ENCODE measurements around the gene TRIM29. TPM values are rescaled to one million over a fixed set of nuclear protein-coding genes. Genes with fewer than 3 reads are reported as not detected.

The TRIM29 gene
- total and polyA plus RNA-seq, 2 of the 13 experiments (the other 11 are each of a cell fraction or from before 2014, with no cell fraction given) = 0.86 TPM

- TF ChIP-seq SRF (IDR thresholded peaks at IDR 0.05; ENCODE audit: low read depth, low read length) = no peak
- TF ChIP-seq AGO1 (IDR thresholded peaks at IDR 0.05; ENCODE audit: low read depth, low read length, poor library complexity, severe bottlenecking) = no peak
- TF ChIP-seq ZNF350 (CRISPR knock-in tag; IDR thresholded peaks at IDR 0.05; ENCODE audit: borderline replicate concordance, low read depth) = no peak
- no peak for TF ChIP-seq RNF2 (conservative IDR thresholded peaks at IDR 0.05; ENCODE audit: low read depth)
- no peak for TF ChIP-seq ZSCAN9 (CRISPR knock-in tag; IDR thresholded peaks at IDR 0.05; ENCODE audit: borderline replicate concordance)
- TF ChIP-seq ZNF101 (CRISPR knock-in tag; IDR thresholded peaks at IDR 0.05; ENCODE audit: borderline replicate concordance, low read depth) = no peak
- 0 out of 2 replicates have a peak, but pooled peaks have one; percentile 52 for TF ChIP-seq GTF3A (CRISPR knock-in tag; conservative IDR thresholded peaks at IDR 0.05)
- TF ChIP-seq GTF2F1 (IDR thresholded peaks at IDR 0.05; ENCODE audit: low read length) = no peak
- TF ChIP-seq YEATS2 (CRISPR knock-in tag; IDR thresholded peaks at IDR 0.05; ENCODE audit: borderline replicate concordance) = no peak; the same call in 1 of the 2 replicates
- TF ChIP-seq ZNF205 (CRISPR knock-in tag; IDR thresholded peaks at IDR 0.05) = no peak
- TF ChIP-seq KDM4B (CRISPR knock-in tag; IDR thresholded peaks at IDR 0.05) = no peak
- TF ChIP-seq NAIF1 (CRISPR knock-in tag; IDR thresholded peaks at IDR 0.05; ENCODE audit: borderline replicate concordance) = no peak
- no peak for TF ChIP-seq PHF20 (CRISPR knock-in tag; IDR thresholded peaks at IDR 0.05)
- TF ChIP-seq, protein P1, sequence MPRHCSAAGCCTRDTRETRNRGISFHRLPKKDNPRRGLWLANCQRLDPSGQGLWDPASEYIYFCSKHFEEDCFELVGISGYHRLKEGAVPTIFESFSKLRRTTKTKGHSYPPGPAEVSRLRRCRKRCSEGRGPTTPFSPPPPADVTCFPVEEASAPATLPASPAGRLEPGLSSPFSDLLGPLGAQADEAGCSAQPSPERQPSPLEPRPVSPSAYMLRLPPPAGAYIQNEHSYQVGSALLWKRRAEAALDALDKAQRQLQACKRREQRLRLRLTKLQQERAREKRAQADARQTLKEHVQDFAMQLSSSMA (CRISPR knock-in tag; IDR thresholded peaks at IDR 0.05) = no peak
- peak; percentile 86 for TF ChIP-seq ZFX (CRISPR knock-in tag; IDR thresholded peaks at IDR 0.05; ENCODE audit: low read depth)
- TF ChIP-seq SOX6 (IDR thresholded peaks at IDR 0.05) = no peak
- peak; percentile 40; the same call in 1 of the 2 replicates for TF ChIP-seq SOX6 (CRISPR knock-in tag; IDR thresholded peaks at IDR 0.05)
- TF ChIP-seq ETV5 (CRISPR knock-in tag; IDR thresholded peaks at IDR 0.05; ENCODE audit: borderline replicate concordance) = peak; percentile 25; the same call in 1 of the 2 replicates
- TF ChIP-seq HNF4G (IDR thresholded peaks at IDR 0.05; ENCODE audit: borderline replicate concordance, low read depth, low read length) = peak; percentile 56; the same call in 1 of the 2 replicates
- no peak for TF ChIP-seq HNF4G (CRISPR knock-in tag; IDR thresholded peaks at IDR 0.05; ENCODE audit: borderline replicate concordance, low read depth)
- peak; percentile 58; the same call in 1 of the 2 replicates for TF ChIP-seq ZBTB7A (CRISPR knock-in tag; IDR thresholded peaks at IDR 0.05)
- 0 out of 2 replicates have a peak, but pooled peaks have one; percentile 33 for TF ChIP-seq TSC22D2 (CRISPR knock-in tag; IDR thresholded peaks at IDR 0.05; ENCODE audit: borderline replicate concordance)
- TF ChIP-seq FOXA3 (CRISPR knock-in tag; IDR thresholded peaks at IDR 0.05) = peak; percentile 24; the same call in 1 of the 2 replicates
- no peak; the same call in 1 of the 2 replicates for TF ChIP-seq NCOR1 (IDR thresholded peaks at IDR 0.05; ENCODE audit: borderline replicate concordance, low read length)
- peak; percentile 71; the same call in 1 of the 2 replicates for TF ChIP-seq SMAD9 (CRISPR knock-in tag; IDR thresholded peaks at IDR 0.05)
- TF ChIP-seq ZNF850 (CRISPR knock-in tag; conservative IDR thresholded peaks at IDR 0.05) = no peak
- no peak for TF ChIP-seq ZNF780A (CRISPR knock-in tag; IDR thresholded peaks at IDR 0.05)
- peak; percentile 86 for TF ChIP-seq NR2F6 (IDR thresholded peaks at IDR 0.05)
- peak; percentile 94 for TF ChIP-seq NR2F6 (CRISPR knock-in tag; IDR thresholded peaks at IDR 0.05)
- peak; percentile 78 for TF ChIP-seq PCBP2 (optimal IDR thresholded peaks at IDR 0.05; ENCODE audit: low read depth, low read length, poor library complexity, severe bottlenecking)
- 0 out of 2 replicates have a peak, but pooled peaks have one; percentile 20 for TF ChIP-seq SPEN (CRISPR knock-in tag; IDR thresholded peaks at IDR 0.05; ENCODE audit: low read depth)
- 0 out of 2 replicates have a peak, but pooled peaks have one; percentile 42 for TF ChIP-seq KAT7 (CRISPR knock-in tag; IDR thresholded peaks at IDR 0.05; ENCODE audit: borderline replicate concordance)
- no peak for TF ChIP-seq ZNF33B (CRISPR knock-in tag; IDR thresholded peaks at IDR 0.05)
- TF ChIP-seq FOXJ3 (CRISPR knock-in tag; IDR thresholded peaks at IDR 0.05; ENCODE audit: borderline replicate concordance) = no peak
Measured at GRCh38 chr11:120182790-120183491, 45.0 kb upstream of the TRIM29 start (continued).

Data from HepG2 (cell line).